ENCODE data around the gene STIM2.

STIM2 gene

DNA sequence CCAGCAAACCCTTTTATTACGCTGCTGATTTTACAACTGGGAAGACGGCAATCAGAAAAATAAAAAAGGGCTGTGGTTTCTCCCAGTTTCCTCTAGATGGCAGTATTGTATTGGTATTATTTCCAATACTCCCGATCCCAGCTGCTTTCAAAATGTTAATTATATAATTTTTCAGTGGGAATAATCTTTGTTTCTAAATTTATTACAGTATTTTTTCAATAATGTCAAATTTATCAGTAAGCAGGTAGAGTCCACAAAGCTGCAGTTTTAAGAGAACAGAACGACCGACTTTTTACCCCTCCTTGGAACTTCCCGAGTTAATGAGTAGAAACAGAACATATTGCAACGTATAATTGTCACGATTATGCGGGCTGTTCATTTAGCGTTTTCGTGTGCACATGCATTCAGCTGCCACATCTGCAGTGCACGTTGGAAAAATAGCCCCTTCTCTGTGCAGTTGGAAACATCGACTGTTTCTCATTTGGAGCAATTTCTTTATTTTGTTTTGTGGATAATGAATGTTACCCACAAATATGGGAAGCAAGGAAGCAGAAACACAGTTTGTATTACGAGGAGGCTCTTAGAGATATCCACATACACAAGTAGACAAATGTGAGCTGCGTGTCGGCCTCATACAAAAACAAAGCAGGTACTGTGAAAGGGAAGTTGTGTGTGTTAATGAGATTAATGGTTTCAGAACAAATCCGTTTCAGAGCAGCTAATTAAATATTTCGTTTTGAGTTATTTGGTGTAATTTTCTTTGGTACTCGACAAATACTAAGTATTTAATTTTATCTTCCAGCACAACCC lies 188.0 kb downstream of the STIM2 start:
- no peak for DNase-seq

DNA sequence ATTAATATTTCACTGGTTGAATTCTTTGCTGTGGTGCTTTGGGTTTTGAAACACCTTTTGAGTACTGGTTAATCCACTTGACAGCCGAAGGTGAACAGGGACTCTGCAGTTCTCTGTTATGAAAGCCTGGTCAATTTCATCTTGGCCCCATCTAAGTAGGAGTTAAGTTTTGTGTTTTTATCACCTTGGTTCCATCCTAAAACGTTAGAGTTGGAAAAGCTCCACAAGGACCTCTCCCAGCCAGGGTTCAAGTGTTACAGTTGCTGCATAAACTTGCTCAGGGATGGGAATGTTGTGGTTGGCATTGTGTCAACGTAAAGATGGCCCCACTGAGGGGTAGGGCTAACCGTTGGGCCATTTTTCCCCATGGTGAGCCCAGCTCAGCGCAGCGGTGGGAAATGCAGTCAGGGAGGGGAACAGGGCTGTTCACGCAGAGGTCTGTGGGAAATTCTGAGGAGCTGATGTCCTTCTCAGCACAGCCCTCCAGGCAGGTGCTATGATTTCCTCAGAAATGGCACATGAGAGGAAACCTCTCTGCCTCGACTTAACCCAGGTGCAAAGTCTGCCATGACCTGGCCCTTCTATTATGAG lies 188.7 kb downstream of the STIM2 start:
- no peak for DNase-seq

DNA sequence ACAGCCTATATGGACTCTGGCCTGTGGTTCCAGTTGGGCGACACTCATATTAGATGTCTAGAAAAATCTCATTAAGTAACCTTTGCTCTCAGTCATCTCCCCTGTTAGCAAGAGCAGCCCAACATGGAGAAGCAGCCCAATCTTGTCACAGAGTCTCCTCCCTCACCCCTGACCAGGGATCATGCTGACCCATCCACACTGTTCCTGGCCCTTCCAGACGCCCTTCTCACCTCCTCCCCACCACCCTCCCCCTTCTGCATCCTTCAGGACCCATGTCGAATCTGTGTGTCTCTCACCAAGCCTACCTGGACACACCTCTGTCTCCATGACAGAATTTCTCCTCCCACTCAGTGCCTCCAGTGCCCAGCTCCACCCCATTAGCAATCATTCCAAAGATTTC lies 190.1 kb downstream of the STIM2 start:
- no peak for DNase-seq

DNA sequence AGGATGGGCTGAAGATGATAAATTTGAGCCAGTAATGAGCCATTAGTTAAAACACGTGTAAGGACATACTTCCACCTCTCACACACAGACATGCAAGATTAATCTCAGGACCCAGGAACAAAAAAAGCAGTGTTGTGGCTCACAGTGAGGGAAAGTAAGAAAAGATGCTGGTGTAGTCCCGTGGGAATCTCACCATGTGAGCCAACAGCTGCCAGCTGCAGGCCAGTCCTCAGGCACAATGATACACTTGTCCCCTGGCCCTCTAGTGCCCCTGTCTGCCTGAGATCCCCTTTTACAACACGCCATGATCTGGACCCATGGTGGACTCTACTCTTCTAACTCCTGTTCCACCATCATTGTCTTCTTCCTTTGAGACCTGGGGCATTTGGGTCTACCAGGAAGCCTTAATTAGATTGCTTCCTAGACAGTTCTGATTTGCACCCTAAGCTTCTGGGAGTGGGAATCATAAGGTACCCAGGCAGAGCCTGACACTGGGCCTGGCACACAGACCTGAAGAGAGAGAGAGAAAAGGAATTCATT lies 194.7 kb downstream of the STIM2 start:
- no peak for DNase-seq

DNA sequence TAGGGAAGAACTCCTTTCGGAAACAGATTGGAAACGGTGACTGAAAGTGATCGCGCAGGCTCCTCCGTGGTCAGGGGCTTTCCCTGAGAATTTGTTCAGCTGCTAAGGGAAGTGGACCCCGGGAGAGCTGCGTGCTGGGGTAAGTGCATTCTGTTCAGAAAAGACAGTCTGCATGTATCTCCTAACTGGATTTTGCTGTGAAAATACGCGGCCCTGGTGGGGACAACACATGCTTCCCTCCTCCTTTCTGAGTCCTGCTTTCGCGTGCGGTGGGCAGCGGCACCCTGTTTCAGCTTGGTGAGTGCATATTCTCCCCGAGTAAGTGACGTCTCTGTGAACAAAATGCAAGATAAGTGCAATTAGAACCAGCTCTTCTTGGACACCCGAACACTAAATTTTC lies 195.6 kb downstream of the STIM2 start:
- DNase-seq: no peak

DNA sequence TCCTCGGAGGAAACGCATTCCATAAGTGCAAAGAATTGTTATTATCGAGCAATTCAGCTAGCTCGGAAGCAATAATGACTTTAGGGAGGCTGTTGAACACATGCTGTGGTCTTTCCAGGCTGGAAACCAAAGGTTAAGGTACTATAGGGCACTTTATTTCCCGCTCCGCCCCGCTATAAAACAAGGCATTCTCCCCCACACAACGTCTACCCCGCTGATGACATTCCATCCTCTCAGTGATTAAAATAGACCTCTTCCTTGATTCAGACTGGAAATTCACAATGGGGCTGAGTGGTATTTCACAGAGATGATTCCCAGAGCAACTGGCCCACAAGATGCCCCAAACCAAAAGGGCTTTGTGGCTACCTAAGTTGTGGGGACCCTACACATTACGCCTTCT lies 196.4 kb downstream of the STIM2 start:
- no peak for DNase-seq

DNA sequence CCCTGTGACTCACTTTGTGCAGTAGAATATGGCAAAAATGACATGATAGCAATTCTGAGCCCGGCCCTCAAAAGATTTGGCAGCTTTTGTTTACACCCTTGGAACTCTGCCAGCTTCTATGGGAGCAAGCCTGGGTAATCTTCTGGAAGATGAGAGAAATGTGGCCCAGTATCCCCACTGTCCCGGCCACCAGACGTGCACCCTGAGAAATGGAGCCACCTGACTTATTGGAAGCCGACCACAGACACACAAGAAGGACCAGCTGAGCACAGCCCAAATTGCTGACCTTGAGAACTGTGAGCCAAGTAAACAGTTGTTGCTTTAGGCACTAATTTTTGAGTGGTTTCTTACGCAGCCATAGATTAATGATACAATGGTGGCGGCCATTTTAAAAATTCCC lies 197.0 kb downstream of the STIM2 start:
- DNase-seq: no peak

DNA sequence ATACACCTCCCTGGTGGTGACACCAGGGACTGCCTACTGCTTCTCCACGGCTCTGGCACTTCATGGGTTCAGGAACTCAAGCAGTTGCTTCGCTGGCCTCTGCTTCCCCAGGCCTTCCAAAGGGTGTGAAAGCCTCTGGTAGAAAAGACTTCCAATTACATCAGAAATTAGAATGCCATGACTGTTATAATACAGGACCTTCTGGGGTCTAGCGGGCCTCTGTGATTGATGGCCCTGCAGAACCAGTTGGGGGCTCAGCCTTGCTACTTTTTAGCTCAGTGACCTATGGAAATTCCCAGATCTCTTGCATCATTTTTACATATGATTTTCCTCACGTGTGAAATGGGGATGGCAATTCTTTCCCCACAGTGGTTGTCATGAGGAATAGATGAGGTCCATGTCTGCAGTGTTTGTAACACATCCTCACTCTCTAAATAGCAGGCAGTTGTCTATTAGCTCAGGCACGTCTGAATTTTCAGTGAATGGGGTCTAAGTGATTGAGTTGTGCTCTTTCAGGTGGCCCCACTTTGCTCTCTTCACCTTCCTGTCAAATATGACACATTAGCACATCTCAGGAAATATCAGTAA lies 198.3 kb downstream of the STIM2 start:
- DNase-seq: no peak

DNA sequence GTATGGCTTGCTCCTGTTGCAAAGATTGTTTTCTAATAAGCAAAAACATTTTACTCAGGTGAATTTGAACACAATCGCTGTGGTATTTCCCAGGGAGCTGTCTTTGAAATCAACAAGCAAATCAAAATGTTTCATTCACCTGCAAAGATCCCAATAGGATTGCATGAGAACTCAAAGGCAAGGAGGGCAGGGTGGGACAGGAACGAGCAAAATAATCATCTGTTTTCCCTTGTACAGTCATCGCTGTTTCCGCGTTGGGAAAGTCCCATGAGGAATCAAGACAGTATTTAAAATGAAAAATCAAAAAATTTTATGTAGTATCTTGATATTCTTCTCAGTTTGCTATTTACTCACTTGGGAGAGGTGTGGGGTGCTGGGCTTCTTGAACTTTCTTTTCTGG lies 198.8 kb downstream of the STIM2 start:
- no peak for DNase-seq

DNA sequence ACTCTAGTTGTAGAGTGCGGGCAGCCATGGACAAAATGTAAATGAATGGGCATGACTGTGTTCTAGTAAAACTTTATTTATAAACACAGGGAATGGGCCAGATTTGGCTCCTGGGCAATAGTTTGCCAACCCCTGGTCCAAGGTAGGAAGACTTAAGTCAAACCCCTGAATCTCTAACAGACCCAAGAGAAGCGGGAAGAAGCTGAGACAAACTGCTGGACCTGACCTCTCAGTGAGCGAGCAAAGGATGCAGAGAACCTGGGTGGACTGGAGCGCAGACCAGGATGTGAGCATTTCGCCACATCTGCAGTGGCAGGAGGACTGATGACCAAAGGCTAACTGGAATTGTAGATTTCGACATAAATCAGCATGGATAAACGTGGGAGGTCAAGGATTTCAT lies 201.6 kb downstream of the STIM2 start:
- DNase-seq: no peak

DNA sequence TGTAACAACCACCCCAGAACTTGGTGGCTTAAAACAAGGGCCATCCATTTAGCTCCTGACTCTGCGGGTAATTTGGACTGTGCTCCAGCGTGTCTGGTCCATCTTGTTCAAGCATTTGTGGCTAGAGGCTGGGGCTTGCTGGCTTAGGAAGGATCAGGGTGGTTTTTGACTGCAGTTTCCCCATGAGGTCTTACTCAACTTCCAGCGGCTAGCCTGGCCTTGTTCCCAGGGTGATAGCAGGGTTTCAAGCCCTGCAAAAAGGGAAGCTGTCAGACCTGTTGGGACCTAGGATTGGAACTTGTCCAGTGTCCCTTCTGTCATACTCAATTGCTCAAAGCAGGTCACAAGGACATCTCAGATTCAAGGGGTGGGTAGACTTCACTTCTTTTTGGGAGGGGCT lies 205.9 kb downstream of the STIM2 start:
- no peak for DNase-seq

DNA sequence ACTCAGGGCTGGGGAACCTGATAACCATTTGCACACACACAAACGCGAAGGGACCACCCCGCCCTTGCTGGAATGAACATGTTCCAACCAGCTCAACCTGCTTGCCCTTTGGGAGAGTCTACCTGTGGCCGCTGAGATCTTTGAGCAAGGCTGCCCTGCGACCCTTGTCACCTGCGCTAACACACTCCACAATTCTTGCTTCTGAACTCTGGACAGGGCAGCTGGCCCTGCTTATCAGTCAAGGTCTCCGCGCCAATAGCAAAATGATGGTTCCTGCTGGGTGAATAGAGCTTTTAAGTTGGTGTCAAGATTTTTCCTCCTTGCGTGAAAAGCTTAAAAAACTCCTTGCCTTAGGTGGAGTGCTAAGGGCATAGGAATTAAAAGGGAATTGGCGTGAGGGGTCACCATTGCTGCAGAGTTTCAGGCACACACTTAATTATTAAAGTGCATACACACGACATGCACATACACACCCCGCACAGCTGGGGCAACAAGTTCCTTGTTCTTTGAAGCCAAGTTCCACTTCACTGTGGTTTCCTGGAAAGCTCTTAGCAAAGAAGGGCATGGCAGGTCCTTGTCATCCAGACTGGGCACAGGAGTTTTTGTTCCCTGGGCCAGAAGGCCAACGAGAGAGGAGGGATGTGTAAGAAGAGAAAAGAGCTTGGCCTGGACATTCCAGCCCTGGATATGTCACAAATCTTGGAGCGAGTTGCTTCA lies 207.7 kb downstream of the STIM2 start:
- no peak for DNase-seq
